Panc1 (cell line): Measurements from ENCODE around the gene PCED1B. TPM values are rescaled to one million over a fixed set of nuclear protein-coding genes. Genes with fewer than 3 reads are reported as not detected.
A peak's percentile ranks its signal among the peaks of the same experiment; 100 is the strongest.

Experiments used
- ATAC-seq: fragments of 200-7000 bp; cut with Tn5 transposase; 2 replicates; pipeline ENCODE4 v1.9.1; 2020; ENCODE audit warnings: mild to moderate bottlenecking, moderate library complexity
- BruUV-seq: library from RNA; stranded (reverse); fragments of 400-500 nt; replicated peaks from 2 replicates; lab custom pipeline; 2021; lab: Mats Ljungman, UMichigan
- CTCF ChIA-PET: fragments of 300-600 bp; sonication (Branson Sonifier 250); formaldehyde crosslinking; loops from one replicate; lab custom pipeline; 2022; ENCODE audit warnings: antibody characterized with exemption; lab: Charles Lee
- POLR2A ChIA-PET: fragments of 300-600 bp; sonication (Branson Sonifier 250); formaldehyde crosslinking; loops from one replicate; lab custom pipeline; 2022; ENCODE audit warnings: antibody characterized with exemption; lab: Charles Lee
- DNase-seq: peaks from one replicate; pipeline ENCODE4 v3.0.0-alpha.2; 2010; ENCODE audit warnings: low read depth, low spot score
- H3K27ac ChIP-seq: 2 replicates; pipeline ENCODE4 v1.5.1; 2011; ENCODE audit warnings: mild to moderate bottlenecking, low read length, inconsistent platforms
- H3K27me3 ChIP-seq: fragments of 200-500 bp; sonication (Bioruptor generic); 2 replicates; pipeline ENCODE4 v1.6.0; 2014; ENCODE audit warnings: low read length, inconsistent platforms; ENCODE audit not compliant: control insufficient read depth, insufficient read depth
- H3K36me3 ChIP-seq: fragments of 200-500 bp; sonication (Bioruptor generic); 2 replicates; pipeline ENCODE4 v1.5.1; 2014; ENCODE audit warnings: inconsistent platforms, mild to moderate bottlenecking, low read length, moderate library complexity; ENCODE audit not compliant: control insufficient read depth, insufficient read depth
- H3K4me1 ChIP-seq: 2 replicates; pipeline ENCODE4 v1.5.1; 2011; ENCODE audit warnings: inconsistent platforms, mild to moderate bottlenecking, low read length, moderate library complexity; ENCODE audit not compliant: control insufficient read depth, insufficient read depth
- H3K4me3 ChIP-seq, 2 experiments: 2 replicates each; pipeline ENCODE4 v1.5.1; 2011 to 2012; ENCODE audit warnings: low read depth in 2 of 2, low read length in 2 of 2, mild to moderate bottlenecking in 2 of 2, inconsistent platforms in 1 of 2, moderate library complexity in 1 of 2
- H3K9me3 ChIP-seq: fragments of 200-500 bp; sonication (Bioruptor generic); 2 replicates; pipeline ENCODE4 v1.5.1; 2014; ENCODE audit warnings: low read depth, mild to moderate bottlenecking, inconsistent platforms, low read length, moderate library complexity; ENCODE audit not compliant: control insufficient read depth, insufficient read depth
- CTCF ChIP-seq: fragments of 450-650 bp; IDR thresholded peaks from 2 replicates; pipeline ENCODE4 v1.5.1; 2017; ENCODE audit warnings: mild to moderate bottlenecking
- POLR2AphosphoS5 ChIP-seq: IDR thresholded peaks from 2 replicates; pipeline ENCODE4 v1.6.1; 2012; ENCODE audit warnings: mild to moderate bottlenecking, low read depth, low read length, moderate library complexity
- REST ChIP-seq, 2 experiments: IDR thresholded peaks; 2 replicates each; pipeline ENCODE4 v1.6.1; 2011 to 2012; ENCODE audit warnings: low read depth in 2 of 2, control low read depth in 1 of 2, low read length in 1 of 2, mild to moderate bottlenecking in 1 of 2, moderate library complexity in 1 of 2; ENCODE audit not compliant: insufficient read depth in 1 of 2
- SIN3A ChIP-seq: IDR thresholded peaks from 2 replicates; pipeline ENCODE4 v1.6.1; 2012; ENCODE audit warnings: low read depth, mild to moderate bottlenecking, low read length, moderate library complexity, borderline replicate concordance; ENCODE audit not compliant: insufficient read depth
- TCF7L2 ChIP-seq: IDR thresholded peaks from 2 replicates; pipeline ENCODE4 v1.6.1; 2011; ENCODE audit warnings: mild to moderate bottlenecking, low read depth, low read length, inconsistent platforms
- in situ Hi-C: cut with HindIII; loops from 2 replicates; pipeline ENCODE4 v1.10.0; 2016; ENCODE audit warnings: low sequenced_read_pairs, low pct_unique_long_range_greater_than_20kb
- intact Hi-C: fragments of 100-400 bp; cut with micrococcal nuclease; formaldehyde crosslinking; loops from one replicate; pipeline ENCODE4 v1.10.0; 2022; ENCODE audit not compliant: unreplicated experiment
- total RNA-seq: library from RNA; stranded (reverse); gene quantifications from one replicate; pipeline ENCODE4 v1.2.1, GENCODE V29; 2021; ENCODE audit not compliant: unreplicated experiment

PCED1B gene
- total RNA-seq, 1 experiment from 2014 or later, result 0.82 TPM

- Histone ChIP-seq H3K36me3 (no peaks in the 10 kb centered on the region; the same call in 1 of the 2 replicates), H3K4me1 (peaks cover 77% of the 10 kb centered on the region), H3K4me3 (peak overlapping the region in 1 of 2 experiments; percentile 34; a peak in 2 of 4 replicates), H3K27me3 (no peaks in the 10 kb centered on the region), H3K27ac (peak overlapping the region; percentile 86), H3K9me3 (no peaks in the 10 kb centered on the region)
- no peak for DNase-seq
- in situ Hi-C loops (no loop called here), intact Hi-C loops (loop anchor here (5.0 kb wide), 1 partner anchor 223 kb away; no protein-coding TSS in a partner anchor)
- ChIA-PET POLR2A (no interaction called here), CTCF (interaction anchor here (0.6 to 2.3 kb wide), 2 partner anchors 13 to 222 kb away, joined by 4 to 7 read pairs; no protein-coding TSS in a partner anchor)
- no peak for ATAC-seq
- BruUV-seq, result no TSS peak
- TF ChIP-seq REST (IDR thresholded peaks at IDR 0.05; ENCODE audit: insufficient read depth in 1 of 2, low read depth in 2 of 2, low read length in 1 of 2) (no peak), CTCF (no peak), SIN3A (no peak), TCF7L2 (no peak), POLR2AphosphoS5 (no peak)
Measured at GRCh38 chr12:47084172-47084571, 4.8 kb downstream of the PCED1B start.

- Histone ChIP-seq H3K9me3 (no peaks in the 10 kb centered on the region; the same call in 1 of the 2 replicates), H3K27ac (peak overlapping the region; percentile 86), H3K27me3 (no peaks in the 10 kb centered on the region), H3K4me1 (peaks cover 77% of the 10 kb centered on the region), H3K36me3 (no peaks in the 10 kb centered on the region), H3K4me3 (peak overlapping the region in 1 of 2 experiments; percentile 19; a peak in 2 of 4 replicates)
- ATAC-seq (peak; percentile 69), DNase-seq (no peak)
- CTCF ChIA-PET, result interaction anchor here (0.7 kb wide), 1 partner anchor 729 kb away, joined by 15 read pairs; no protein-coding TSS in a partner anchor
- BruUV-seq, result no TSS peak
- in situ Hi-C loops (no loop called here), intact Hi-C loops (no loop called here)
- POLR2A ChIA-PET, result no interaction called here
- TF ChIP-seq POLR2AphosphoS5 (peak; percentile 55; the same call in 1 of the 2 replicates), TCF7L2 (no peak)
Measured at GRCh38 chr12:47085815-47086252, 6.4 kb downstream of the PCED1B start.

GRCh38 chr12:47087088-47087688, 7.8 kb downstream of the PCED1B start:
- Histone ChIP-seq H3K9me3 (no peaks in the 10 kb centered on the region; the same call in 1 of the 2 replicates), H3K27ac (peak overlapping the region; percentile 86), H3K4me1 (peaks cover 67% of the 10 kb centered on the region), H3K4me3 (no peak overlapping the region), H3K27me3 (no peaks in the 10 kb centered on the region), H3K36me3 (no peaks in the 10 kb centered on the region)
- DNase-seq, result no peak
- no TSS peak for BruUV-seq
- ChIA-PET CTCF (no interaction called here), POLR2A (no interaction called here)
- in situ Hi-C loops, result no loop called here
- intact Hi-C loops, result no loop called here
- TF ChIP-seq CTCF, result no peak
- TF ChIP-seq REST (IDR thresholded peaks at IDR 0.05; ENCODE audit: insufficient read depth in 1 of 2, low read depth in 2 of 2, low read length in 1 of 2), result no peak
- TF ChIP-seq POLR2AphosphoS5, result no peak
- no peak for TF ChIP-seq SIN3A
- TF ChIP-seq TCF7L2, result no peak
- no peak for ATAC-seq
